Subcutaneous abdominal adipose tissue (tissue), 5 donors: ENCODE results near the gene CNNM4.

ENCODE experiments used
- H3K27ac ChIP-seq: one replicate; pipeline ENCODE4 v1.7.0; 2013; ENCODE audit warnings: low read depth, mild to moderate bottlenecking, inconsistent platforms, low read length, moderate library complexity
- H3K27me3 ChIP-seq, 5 donors: one replicate each; pipeline ENCODE4 v1.7.0; 2013; ENCODE audit warnings: low read length in 5 of 5, inconsistent platforms in 1 of 5; ENCODE audit not compliant: control insufficient read depth in 5 of 5, insufficient read depth in 4 of 5
- H3K36me3 ChIP-seq, 5 donors: one replicate each; pipeline ENCODE4 v1.7.0; 2013; ENCODE audit warnings: low read length in 5 of 5; ENCODE audit not compliant: control insufficient read depth in 5 of 5, insufficient read depth in 5 of 5
- H3K4me1 ChIP-seq, 5 donors: one replicate each; pipeline ENCODE4 v1.7.0; 2013; ENCODE audit warnings: low read length in 5 of 5, mild to moderate bottlenecking in 3 of 5, moderate library complexity in 1 of 5; ENCODE audit not compliant: control insufficient read depth in 5 of 5, insufficient read depth in 5 of 5
- H3K4me3 ChIP-seq, 5 donors: one replicate each; pipeline ENCODE4 v1.7.0; 2013; ENCODE audit warnings: low read length in 5 of 5, low read depth in 1 of 5
- H3K9ac ChIP-seq, 5 donors: one replicate each; pipeline ENCODE4 v1.7.0; 2013; ENCODE audit warnings: low read length in 5 of 5, mild to moderate bottlenecking in 4 of 5, moderate library complexity in 3 of 5
- H3K9me3 ChIP-seq, 5 donors: one replicate each; pipeline ENCODE4 v1.7.0; 2013; ENCODE audit warnings: low read length in 5 of 5; ENCODE audit not compliant: control insufficient read depth in 5 of 5
- donor health status: healthy.
- donor health status: healthy.
- donor health status: healthy.
- donor health status: healthy.
- donor health status: healthy.

CNNM4 gene

DNA sequence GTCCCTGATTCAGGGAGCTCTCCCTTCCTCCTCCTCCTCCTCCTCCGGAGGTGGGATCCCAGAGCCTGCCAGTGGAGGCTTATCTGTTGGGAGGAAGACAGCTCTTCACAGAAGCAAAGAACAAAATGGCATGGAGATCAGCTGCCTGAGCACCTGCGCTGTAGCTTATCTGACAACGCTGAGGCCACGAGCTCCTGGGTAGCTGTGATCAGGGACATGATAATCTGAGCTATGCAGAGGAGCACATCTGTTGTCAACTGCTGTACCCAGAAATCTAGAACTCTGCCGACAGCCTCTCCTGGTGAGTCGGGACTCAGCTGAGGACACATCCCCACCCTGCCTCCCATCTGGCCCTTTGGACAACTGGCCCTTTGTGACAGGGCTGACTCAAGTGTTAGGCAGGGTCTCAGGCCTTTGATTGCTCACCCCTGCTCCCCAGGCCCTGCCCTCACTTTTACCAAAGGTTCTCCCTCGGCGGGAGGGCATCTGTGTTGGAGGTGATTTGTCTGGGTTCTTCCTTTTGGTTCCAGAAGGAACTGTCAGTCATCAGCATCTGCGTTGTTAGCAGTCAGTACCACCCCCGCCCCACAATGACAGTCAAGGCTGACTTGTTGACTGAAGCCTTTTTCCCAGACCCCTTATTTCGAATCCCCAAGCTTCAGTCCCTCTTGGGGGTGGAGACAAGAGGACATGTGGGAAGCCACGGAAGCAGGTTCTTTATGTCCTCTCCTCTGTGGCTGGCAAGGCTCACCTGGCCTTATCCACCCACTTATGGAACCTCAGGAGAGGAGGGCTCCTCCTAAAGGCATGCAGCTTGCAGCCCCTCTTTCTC is 49.5 kb downstream of the CNNM4 start:
- H3K4me1 ChIP-seq: peaks cover 0 to 6% (median 2%) of the 10 kb centered on the region in 5 donors
- H3K27me3 ChIP-seq: no peaks in the 10 kb centered on the region
- no peak overlapping the region for H3K9ac ChIP-seq
- H3K27ac ChIP-seq: no peak overlapping the region
- H3K36me3 ChIP-seq: peaks cover 0 to 26% (median 13%) of the 10 kb centered on the region in 5 donors
- H3K4me3 ChIP-seq: no peak overlapping the region
- no peaks in the 10 kb centered on the region for H3K9me3 ChIP-seq

DNA sequence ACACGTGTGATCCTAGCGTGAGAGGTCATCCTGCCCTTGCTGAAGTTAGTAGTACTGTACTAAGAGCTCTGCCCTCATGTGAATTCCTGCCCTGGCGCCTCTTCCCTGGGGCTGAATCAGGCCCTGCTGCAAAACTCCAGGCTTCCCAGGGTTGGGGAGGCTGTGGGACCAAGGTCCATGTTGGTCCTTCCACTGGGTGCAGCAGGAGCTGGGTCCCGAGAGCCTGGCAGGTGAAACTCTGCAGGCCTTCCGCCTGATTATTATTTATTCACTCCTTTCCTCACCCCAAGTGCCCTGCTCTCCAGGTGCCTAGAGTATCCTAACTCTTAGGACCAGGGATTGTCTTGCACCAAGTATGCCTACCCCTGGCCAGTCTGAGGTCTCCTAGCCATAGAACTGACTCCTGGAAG is 50.1 kb downstream of the CNNM4 start:
- H3K27ac ChIP-seq: no peak overlapping the region
- H3K27me3 ChIP-seq: no peaks in the 10 kb centered on the region
- H3K36me3 ChIP-seq: peaks cover 0 to 26% (median 13%) of the 10 kb centered on the region in 5 donors
- H3K4me1 ChIP-seq: peaks cover 0 to 12% (median 7%) of the 10 kb centered on the region in 5 donors
- no peak overlapping the region for H3K4me3 ChIP-seq
- no peaks in the 10 kb centered on the region for H3K9me3 ChIP-seq
- no peak overlapping the region for H3K9ac ChIP-seq

DNA sequence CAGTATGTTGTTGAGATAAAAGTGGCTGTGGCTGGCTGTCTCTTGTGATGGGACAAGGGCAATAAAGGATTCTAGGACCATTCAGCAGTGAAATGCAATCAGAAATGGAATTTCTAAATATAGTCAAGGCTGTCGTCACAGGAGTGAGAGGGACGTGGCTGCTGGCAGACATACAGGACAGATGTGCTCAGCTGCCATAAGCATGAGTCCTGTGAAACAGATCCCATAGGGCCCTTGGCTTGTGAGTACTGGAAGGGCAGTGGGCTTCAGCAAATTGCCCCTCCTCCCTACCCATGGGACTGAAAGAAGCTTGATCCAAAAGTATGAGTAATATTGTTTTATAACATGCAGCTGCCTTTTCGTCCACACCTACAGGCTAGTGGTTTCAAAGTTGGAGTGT is 51.2 kb downstream of the CNNM4 start:
- H3K4me3 ChIP-seq: no peak overlapping the region
- peaks cover 0 to 26% (median 13%) of the 10 kb centered on the region in 5 donors for H3K36me3 ChIP-seq
- H3K9ac ChIP-seq: no peak overlapping the region
- H3K27me3 ChIP-seq: no peaks in the 10 kb centered on the region
- no peak overlapping the region for H3K27ac ChIP-seq
- no peaks in the 10 kb centered on the region for H3K9me3 ChIP-seq
- H3K4me1 ChIP-seq: peaks cover 0 to 14% (median 7%) of the 10 kb centered on the region in 5 donors

DNA sequence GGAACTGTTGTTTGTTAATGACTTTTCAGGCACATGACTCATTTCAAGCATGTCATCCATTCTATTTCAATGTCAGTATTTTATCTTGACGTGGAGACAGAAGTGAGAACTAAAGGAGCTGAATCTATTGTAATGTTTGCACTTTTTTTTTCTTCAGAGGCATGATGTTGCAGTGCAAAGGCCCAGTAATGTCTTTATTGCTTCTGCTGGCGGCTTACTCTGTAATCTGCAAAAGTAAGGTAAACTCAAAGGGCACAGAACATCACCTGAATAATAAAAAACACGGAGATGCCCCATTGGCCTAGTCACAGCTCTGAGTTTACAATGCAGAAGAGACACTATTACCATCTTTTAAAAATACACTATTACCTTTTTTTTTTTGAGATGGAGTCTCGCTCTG is 53.0 kb downstream of the CNNM4 start:
- Histone ChIP-seq H3K4me1 (peaks cover 4 to 30% (median 24%) of the 10 kb centered on the region in 5 donors), H3K27ac (no peak overlapping the region), H3K9ac (no peak overlapping the region), H3K9me3 (no peaks in the 10 kb centered on the region), H3K27me3 (no peaks in the 10 kb centered on the region), H3K4me3 (no peak overlapping the region), H3K36me3 (peaks cover 0 to 23% (median 8%) of the 10 kb centered on the region in 5 donors)

GRCh38 chr2:96815326-96816126 is 54.8 kb downstream of the CNNM4 start:
- H3K27ac ChIP-seq: peak overlapping the region; percentile 75
- no peaks in the 10 kb centered on the region for H3K9me3 ChIP-seq
- peaks cover 0 to 12% (median under 1%) of the 10 kb centered on the region in 5 donors for H3K36me3 ChIP-seq
- no peaks in the 10 kb centered on the region for H3K27me3 ChIP-seq
- peak overlapping the region; percentile 48 to 88 (median 79) for H3K9ac ChIP-seq
- peak overlapping the region; percentile 77 to 82 (median 79) for H3K4me3 ChIP-seq
- peaks cover 7 to 44% (median 33%) of the 10 kb centered on the region in 5 donors for H3K4me1 ChIP-seq

DNA sequence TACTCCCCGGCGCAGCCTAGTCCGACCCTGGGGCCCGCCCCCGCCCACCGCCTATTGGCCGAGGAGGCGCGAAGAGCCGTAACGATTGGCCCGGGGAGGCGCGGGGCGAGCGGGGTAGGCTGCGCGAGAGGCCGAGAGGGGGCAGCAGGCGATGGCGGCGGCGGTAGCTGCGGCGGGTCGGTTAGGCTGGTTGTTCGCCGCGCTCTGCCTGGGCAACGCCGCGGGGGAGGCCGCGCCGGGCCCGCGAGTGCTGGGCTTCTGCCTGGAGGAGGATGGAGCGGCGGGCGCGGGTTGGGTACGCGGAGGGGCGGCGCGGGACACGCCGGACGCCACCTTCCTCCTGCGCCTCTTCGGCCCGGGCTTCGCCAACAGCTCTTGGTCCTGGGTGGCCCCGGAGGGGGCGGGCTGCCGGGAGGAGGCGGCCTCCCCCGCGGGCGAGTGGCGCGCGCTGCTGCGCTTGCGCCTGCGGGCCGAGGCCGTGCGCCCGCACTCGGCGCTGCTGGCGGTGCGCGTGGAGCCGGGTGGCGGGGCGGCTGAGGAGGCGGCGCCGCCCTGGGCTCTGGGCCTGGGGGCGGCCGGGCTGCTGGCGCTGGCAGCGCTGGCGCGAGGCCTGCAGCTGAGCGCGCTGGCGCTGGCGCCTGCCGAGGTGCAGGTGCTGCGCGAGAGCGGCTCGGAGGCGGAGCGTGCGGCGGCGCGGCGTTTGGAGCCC is 55.6 kb downstream of the CNNM4 start, which contains the start of gene CNNM3:
Gene CNNM3, plus strand, starts transcription at position 142 of the 709 bp plus-strand sequence. Its CDS starts 10 bp downstream, at position 152.
- no peaks in the 10 kb centered on the region for H3K9me3 ChIP-seq
- peak within 1 kb of the TSS; percentile 77 to 82 (median 79) for H3K4me3 ChIP-seq
- H3K4me1 ChIP-seq: peaks cover 7 to 44% (median 33%) of the 10 kb centered on the region in 5 donors
- peak within 1 kb of the TSS; percentile 75 for H3K27ac ChIP-seq
- peak within 1 kb of the TSS; percentile 48 to 88 (median 79) for H3K9ac ChIP-seq
- H3K36me3 ChIP-seq: peaks cover 0 to 7% (median 0%) of the 10 kb centered on the region in 5 donors
- H3K27me3 ChIP-seq: no peaks in the 10 kb centered on the region

DNA sequence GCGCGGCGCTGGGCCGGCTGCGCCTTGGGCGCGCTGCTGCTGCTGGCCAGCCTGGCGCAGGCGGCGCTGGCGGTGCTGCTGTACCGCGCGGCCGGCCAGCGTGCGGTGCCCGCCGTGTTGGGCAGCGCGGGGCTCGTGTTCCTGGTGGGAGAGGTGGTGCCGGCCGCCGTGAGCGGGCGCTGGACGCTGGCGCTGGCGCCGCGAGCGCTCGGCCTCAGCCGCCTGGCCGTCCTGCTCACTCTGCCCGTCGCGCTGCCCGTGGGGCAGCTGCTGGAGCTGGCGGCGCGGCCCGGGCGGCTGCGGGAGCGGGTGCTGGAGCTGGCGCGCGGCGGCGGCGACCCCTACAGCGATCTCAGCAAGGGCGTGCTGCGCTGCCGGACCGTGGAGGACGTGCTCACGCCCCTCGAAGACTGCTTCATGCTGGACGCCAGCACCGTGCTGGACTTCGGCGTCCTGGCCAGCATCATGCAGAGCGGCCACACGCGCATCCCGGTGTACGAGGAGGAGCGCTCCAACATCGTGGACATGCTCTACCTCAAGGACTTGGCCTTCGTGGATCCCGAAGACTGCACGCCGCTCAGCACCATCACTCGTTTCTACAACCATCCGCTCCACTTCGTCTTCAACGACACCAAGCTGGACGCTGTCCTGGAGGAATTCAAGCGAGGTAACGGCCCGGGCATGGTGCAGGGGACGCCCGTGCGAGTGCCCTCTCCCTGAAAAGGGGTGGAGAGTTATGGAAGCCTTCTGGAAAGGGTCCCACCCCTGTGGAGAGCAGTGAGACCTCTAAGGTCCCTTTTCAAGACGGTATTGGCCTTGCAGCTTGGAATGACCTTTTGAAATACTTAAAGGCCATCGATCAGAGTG is 56.4 kb downstream of the CNNM4 start:
- H3K9ac ChIP-seq: peak overlapping the region in 2 of 5 donors; percentile 28 to 39
- H3K4me3 ChIP-seq: peak overlapping the region; percentile 70 to 82 (median 75)
- no peaks in the 10 kb centered on the region for H3K27me3 ChIP-seq
- H3K9me3 ChIP-seq: no peaks in the 10 kb centered on the region
- H3K27ac ChIP-seq: no peak overlapping the region
- peaks cover 0 to 7% (median 0%) of the 10 kb centered on the region in 5 donors for H3K36me3 ChIP-seq
- peaks cover 7 to 43% (median 33%) of the 10 kb centered on the region in 5 donors for H3K4me1 ChIP-seq

DNA sequence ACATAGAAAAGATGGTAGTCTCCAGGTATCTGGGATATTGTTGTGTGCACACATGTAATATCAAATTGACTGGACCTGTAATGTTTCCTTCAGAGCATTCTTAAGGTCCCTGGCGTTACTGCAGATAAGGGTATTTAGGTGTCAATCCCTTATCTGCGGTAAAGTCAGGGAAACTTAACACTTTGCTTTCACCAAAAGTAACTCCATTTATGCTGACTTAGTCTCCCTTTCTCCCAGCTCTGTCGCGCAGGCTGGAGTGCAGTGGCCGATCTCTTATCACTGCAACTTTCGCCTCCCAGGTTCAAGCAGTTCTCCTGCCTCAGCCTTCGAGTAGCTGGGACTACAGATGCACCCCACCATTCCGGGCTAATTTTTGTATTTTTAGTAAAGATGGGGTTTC is 57.2 kb downstream of the CNNM4 start:
- H3K9me3 ChIP-seq: no peaks in the 10 kb centered on the region
- no peak overlapping the region for H3K27ac ChIP-seq
- peaks cover 7 to 40% (median 33%) of the 10 kb centered on the region in 5 donors for H3K4me1 ChIP-seq
- H3K36me3 ChIP-seq: peaks cover 0 to 13% (median 3%) of the 10 kb centered on the region in 5 donors
- peak overlapping the region in 3 of 5 donors; percentile 70 to 82 (median 75) for H3K4me3 ChIP-seq
- no peak overlapping the region for H3K9ac ChIP-seq
- no peaks in the 10 kb centered on the region for H3K27me3 ChIP-seq
